Stimulated activated naive CD4-positive, alpha-beta T cell treated with Interleukin-2 at 50 U/mL for 16 hours (primary cell): ENCODE measurements around the gene AOC1.
A peak's percentile ranks its signal among the peaks of the same experiment; 100 is the strongest.

ENCODE experiments used
- DNase-seq: peaks from one replicate; lab custom pipeline; 2025; lab: John Stamatoyannopoulos, UW

The AOC1 gene

DNA sequence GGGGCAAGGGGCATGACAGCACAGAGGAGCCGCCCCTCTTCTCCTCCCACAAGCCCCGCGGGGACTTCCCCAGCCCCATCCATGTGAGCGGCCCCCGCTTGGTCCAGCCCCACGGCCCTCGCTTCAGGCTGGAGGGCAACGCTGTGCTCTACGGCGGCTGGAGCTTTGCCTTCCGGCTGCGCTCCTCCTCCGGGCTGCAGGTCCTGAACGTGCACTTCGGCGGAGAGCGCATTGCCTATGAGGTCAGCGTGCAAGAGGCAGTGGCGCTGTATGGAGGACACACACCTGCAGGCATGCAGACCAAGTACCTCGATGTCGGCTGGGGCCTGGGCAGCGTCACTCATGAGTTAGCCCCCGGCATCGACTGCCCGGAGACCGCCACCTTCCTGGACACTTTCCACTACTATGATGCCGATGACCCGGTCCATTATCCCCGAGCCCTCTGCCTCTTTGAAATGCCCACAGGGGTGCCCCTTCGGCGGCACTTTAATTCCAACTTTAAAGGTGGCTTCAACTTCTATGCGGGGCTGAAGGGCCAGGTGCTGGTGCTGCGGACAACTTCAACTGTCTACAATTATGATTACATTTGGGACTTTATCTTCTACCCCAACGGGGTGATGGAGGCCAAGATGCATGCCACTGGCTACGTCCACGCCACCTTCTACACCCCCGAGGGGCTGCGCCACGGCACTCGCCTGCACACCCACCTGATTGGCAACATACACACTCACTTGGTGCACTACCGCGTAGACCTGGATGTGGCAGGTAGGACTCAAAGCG lies 5.1 kb downstream of the AOC1 start:
- DNase-seq: no peak

DNA sequence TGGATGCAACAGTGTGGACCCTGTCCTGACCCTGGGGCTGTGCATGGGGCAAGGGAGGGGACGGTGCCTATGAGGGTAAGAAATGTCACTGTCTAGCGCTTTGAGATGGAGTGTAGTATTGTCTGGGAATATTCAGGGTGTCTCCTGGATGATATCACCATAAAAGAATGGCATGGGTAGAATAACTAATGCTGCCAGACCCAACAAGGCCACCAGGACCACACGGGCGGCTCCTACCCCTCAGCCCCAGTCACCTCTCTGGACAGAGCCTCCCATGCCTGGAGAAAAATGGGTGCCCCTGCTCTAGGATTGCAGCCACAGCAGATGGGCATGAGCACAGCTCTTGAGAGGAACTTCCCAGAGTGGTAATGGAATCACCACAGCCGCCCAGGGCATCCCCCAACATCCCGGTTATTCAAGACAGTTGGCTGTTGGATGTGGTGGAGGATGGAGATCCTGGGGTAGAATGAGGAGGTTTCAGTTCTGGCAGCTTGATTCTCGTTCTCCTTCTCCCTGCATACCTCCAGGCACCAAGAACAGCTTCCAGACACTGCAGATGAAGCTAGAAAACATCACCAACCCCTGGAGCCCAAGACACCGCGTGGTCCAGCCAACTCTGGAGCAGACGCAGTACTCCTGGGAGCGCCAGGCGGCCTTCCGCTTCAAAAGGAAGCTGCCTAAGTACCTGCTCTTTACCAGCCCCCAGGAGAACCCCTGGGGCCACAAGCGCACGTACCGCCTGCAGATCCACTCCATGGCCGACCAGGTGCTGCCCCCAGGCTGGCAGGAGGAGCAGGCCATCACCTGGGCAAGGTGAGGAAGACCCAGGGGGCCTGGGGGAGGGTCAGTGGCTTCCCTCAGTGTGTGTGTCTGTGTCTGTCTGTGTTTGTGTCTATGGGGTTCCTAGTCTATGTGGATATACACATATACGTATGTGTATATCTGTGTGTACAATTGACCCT lies 6.2 kb downstream of the AOC1 start:
- no peak for DNase-seq

DNA sequence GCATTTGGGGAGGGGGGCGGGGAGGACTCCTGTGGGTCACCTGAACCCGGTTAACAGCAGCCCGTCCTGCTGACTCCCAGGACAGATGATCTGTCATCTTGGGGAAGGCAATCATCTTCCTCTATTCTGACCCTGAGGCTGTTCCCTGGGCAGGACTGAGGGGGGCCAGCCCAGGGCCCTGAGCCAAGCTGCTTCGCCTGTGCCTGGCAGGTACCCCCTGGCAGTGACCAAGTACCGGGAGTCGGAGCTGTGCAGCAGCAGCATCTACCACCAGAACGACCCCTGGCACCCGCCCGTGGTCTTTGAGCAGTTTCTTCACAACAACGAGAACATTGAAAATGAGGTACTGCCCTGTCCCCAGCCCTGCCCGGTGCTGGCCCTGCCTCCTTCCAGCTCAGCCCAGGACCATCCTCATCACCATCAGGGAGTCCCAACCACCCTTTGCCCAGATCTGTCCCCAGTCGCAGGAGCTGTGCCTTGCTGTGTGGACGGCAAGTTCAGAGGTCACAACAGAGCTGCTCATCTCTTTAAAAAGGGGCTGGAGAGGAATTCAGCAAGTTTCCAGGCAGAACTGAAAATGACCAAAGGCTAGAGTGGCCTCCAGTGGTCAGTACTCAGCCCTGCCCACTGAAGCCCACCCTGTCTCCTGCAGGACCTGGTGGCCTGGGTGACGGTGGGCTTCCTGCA lies 8.1 kb downstream of the AOC1 start:
- no peak for DNase-seq

DNA sequence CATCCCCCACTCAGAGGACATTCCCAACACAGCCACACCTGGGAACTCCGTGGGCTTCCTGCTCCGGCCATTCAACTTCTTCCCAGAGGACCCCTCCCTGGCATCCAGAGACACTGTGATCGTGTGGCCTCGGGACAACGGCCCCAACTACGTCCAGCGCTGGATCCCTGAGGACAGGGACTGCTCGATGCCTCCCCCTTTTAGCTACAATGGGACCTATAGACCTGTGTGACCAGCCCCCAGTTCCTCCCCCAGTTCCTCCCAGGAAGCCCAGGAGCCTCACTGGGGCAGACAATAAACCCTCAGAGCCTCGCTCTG lies 8.6 kb downstream of the AOC1 start:
- no peak for DNase-seq

DNA sequence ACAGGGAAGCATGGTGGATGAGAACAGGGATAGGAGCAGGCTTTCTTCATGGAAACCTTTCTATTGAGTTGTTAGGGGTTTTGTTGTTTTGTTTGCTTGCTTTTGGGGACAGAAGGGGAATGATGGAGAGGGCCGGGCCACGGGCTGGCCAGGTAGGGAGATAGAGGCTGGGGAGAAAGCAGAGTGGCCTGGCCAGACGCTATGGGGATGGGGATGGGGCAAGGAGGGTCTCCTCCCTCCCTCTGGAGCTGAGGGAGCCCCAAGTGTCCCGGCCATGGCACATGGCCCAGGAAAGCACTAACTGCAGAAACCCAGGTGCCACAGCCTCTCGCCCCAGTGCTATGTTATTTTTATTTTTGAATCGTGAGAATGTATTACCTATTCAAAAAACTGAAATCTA lies 10.0 kb downstream of the AOC1 start:
- no peak for DNase-seq

DNA sequence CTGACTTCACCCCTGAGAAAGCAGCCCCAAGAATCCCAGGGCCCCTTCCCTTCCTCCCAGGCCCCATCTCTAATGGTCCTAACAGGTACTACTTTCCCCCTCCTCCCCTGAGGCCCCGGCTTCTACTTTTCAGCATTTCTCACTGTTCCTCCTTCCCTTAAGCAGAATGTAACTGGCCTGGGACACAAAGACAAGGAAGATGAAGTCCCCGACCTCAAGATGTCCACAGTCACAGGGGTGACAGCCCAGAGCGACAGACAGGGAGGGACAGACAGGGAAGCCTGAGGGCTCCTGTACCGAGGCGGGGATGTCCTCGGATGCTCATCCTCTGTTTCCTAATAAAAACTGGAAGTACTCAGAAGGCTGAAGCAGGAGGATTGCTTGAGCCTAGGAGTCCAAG lies 11.6 kb downstream of the AOC1 start:
- DNase-seq: no peak

DNA sequence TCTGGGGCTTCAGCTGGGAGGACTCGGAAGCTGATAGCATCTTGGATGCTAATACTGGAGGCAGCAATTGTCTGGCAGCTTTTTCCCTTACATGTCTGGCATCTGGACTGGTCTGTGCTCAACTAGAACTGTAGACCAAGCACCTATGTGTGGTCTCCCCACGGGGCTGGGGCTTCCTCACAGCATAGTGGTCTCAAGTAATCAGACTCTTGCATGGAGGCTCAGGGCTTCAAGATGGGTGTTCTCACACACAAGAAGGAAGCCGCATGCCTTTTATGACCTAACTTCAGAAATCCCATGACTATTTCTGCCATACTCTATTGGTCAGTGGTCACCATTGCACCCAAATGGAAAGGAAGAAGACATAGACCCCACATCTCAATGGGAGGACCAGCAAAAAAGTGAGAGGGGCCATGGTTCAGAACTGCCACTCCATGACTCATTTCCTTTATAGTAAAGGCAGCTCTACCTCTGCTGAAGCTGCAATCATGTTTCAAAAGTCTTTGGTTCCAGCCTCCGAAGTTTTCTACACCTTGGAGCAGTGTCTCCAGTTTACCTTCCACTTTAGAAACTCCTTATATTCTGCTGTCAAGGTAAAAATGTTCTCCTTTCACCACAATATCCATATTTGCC lies 14.7 kb downstream of the AOC1 start:
- DNase-seq: no peak

DNA sequence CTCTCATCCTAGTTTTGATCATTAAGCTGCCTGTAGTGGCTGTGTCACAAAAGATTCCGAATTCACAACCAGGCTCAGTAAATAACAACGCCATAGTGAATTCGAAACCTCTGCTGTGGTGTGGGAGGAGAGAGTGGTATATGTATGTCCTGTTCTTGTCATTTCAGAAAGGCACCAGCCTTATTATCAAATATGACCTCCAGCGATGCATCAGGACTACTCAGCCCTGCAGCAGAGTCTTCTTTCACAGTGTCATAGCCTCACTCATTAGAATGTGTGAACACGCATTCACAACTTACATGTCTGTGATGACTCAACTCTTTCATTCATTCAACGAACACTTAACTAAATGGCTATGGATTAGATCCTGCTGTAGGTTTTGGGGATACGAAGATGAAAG lies 15.3 kb downstream of the AOC1 start:
- no peak for DNase-seq

DNA sequence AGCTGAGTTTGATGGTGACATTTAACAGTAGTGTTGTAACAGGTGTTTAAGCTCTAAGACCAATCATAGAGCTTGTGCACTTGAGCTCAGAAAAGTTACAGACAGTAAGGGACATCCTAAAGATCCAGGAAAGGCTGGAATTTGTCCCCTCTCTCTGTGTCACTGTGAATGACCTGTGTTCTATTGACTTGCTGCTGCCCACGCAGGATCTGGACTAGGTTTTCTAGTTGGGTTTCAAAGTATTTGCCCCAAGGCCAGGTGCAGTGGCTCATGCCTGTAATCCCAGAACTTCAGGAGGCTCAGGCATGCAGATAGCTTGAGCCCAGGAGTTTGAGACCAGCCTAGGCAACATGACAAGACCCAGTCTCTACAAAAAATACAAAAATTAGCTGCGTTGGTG lies 17.1 kb downstream of the AOC1 start:
- no peak for DNase-seq

DNA sequence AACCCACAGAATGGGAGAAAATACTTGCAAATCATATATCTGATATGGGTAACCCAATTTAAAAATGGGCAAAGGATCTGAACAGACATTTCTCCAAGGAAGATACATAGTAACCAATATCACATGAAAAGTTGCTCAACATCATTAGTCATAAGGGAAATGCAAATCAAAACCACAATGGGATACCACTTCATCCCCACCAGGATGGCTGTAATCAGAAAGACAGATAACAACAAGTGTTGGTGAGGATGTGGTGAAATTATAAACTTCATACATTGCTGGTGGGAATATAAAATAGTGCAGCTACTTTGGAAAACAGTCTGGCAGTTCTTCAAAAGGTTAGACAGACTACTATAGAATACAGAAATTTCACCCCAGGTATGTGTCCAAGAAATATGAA lies 19.3 kb downstream of the AOC1 start:
- no peak for DNase-seq

DNA sequence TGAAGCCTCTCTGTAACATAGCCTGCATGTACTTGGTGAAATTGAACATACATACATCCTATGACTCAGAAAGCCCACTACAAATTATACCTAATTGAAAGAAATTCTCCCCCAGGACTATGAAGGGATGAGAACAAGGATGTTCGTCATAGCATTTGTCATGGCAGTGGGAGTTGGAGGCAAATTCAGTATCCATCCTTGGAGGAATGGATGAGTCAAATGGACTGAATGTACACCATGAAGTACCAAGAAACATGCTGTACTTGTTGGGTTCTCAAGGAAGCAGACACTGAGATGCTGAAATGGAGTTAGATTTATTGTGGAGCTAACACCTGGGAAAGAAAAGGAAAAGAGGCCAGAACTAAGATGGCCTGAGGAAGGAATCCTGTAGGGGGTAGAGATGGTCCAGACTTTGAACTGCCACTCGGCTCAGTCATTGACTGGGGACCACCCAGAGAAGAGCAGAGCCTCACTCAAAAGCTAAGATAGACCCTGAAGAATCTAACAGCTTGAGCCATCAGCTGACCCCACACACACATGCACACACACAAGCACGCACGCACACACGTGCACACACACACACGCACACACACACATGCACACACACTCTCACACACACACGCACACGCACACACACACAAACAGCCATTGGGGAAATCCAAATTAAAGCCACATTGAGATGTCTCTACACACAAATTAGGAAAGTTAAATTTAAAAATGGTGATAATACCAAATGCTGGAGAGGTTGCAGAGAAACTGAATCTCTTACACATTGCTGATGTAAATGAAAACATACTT lies 22.3 kb downstream of the AOC1 start:
- DNase-seq: no peak

DNA sequence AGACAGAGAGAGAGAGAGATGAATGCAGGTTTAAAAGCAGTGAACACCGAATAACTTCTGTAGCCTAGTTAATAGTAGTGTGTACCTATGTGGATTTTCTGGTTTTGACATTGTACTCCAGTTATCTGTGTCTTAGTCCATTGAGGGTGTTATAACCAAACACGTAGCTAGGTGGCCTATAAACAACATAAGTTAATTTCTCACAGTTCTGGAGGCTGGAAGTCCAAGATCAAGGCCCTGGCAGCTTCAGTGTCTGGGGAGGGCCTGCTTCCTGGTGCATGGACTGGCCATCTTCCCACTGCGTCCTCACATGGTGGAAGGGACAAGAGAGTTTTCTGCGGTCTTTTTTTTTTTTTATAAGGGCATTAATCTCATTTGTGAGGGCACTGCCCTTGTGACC lies 23.5 kb downstream of the AOC1 start:
- DNase-seq: no peak

DNA sequence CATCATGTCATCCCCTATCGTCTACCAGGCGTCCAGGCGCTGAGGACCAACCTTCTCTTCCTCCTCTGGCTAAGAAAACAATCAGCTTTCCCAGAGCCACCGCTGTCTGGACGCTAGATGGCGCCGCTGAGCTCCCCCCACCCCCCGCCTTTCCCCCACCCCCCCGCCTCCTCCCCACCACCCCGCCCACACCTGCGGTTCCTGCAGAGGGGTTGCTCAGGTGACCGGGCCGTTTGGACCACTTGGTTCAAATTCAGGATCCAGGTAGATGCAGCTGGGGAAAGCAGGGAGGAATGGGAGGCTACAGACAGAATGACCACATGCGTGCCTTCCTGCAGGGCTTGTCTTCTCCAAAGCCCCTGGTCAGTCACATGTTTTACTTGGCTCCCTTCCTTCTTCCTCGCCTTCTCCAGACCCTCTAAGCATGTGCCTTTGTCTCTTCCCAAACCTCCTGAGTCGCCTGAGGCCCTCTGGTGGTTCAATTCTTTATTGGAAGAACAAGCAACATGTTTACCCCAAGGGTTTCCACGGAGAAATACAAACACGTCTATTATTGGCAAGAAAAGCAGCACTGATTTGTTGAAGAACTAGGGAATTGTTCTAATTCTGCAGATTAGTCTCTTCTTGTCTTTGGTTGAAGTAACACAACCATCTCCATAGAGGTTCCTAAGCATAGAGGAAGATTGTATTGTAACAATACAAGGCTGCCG lies 24.7 kb downstream of the AOC1 start:
- peak; percentile 40 for DNase-seq

DNA sequence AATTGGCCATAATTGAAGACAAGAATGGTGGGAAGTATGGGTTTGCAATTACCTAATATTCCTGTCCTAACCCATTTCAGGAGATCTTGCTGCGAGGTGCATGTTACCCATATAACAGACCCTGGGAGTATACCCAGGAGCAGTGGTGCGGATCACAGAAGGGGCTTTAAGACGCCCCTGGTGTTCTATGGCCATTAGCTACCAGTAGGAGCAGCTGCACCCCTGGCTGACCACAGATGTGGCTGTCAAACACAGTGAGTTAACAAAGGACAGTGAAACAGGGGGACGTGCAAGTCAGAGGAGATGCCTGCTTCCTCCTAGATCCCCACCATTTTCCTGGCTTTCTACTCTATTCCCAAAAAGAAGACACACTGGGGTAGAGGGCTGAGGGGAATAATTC lies 25.2 kb downstream of the AOC1 start:
- no peak for DNase-seq

DNA sequence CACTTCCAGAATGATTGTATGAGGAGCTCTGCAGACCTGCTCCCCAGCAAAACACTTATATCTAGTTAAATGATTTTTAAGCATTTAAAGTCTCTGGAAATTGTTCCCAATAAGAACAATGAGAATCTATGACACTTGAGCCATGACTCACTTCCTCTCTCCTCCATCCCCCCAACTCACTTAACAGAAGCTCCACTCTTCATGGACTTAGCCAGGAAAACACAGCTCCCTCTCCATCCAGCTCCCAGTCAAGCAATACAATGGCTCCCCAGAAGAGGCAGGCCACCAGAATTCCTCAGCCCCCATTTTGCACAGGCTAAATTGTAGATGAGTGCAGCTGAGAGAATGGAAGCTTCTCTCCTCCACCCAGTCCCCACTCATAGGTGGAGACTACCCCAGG lies 27.0 kb downstream of the AOC1 start:
- no peak for DNase-seq

DNA sequence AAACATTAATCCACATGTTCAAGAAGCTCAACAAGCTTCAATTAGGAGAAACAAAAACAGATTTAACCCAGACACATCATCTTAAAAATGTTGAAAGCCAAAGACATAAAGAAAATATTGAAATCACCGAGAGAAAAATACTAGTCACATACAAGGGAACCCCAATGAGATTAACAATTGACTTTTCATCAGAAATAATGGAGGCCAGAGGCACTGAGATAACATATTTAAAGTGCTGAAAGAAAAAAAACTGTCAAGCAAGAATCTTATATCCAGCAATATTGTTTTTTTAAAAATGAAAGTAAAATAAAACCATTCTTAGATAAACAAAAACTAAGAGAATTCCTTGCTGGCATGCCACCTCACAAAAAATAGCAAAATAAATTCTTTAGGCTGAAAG lies 28.9 kb downstream of the AOC1 start:
- DNase-seq: no peak

DNA sequence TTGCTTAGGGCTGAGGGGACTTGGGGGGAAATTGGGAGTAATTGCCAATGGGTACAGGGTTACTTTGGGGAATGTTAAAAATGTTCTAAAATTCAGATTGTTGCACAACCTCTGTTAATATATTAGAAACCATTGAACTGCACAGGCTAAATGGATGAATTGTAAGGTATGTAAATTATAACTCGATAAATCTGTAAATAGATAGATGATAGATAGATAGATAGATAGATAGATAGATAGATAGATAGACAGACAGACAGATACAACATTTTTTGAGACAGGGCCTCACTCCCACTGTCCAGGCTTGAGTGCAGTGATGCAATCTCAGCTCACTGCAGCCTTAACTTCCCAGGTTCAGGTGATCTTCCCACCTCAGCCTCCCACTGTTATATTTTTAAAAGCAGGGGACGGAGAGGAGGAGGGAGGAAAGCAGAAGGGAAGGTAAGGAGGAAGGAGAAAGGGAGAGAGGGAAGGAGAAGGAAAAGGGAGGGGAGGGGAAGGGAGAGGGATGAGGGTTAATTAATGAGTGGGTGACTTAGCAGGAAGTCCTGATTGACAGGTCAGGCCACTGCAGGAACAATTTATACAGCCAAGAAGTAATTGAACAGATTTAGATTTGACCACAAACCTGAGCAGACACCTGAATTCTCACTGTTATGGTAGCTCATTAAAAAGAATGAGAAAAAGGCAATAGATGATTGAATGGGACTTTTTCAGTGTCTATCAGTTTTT lies 38.7 kb downstream of the AOC1 start:
- DNase-seq: no peak

DNA sequence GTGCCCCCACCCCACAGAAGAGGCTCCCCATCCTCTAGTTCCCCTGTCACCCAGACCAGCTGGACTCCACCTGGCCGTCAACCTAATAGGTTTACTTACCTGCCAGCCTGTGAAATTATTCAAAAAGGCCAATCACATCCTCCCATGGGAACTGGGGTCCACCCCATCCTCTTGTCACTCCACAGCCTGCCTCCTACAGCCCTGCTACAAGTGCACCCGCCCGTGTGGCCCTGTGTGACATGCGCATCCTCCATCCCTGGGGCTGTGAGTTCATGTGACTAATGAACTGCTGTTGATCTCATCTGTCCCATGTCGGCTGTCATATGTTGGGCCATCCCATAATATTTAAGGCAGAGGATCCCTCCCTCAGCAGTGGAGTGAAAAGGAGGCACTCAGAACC lies 39.4 kb downstream of the AOC1 start:
- no peak for DNase-seq

DNA sequence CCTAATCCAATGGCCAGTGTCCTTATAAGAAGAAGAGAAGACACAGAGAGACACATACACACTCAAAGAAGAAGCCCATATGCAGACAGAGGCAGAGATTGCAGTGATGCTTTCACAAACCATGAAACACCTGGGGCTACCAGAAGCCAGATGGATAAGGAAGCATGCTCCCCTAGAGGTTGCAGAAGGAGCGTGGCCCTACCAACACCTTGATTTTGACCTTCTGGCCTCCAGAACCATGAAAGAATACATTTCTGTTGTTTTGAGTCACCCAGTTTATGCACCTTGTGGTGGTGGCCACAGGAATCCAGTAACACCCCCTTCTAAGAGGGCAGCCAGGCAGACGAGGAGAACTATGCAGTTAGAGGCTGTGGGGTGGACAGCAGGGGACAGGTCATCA lies 43.5 kb downstream of the AOC1 start:
- no peak for DNase-seq

DNA sequence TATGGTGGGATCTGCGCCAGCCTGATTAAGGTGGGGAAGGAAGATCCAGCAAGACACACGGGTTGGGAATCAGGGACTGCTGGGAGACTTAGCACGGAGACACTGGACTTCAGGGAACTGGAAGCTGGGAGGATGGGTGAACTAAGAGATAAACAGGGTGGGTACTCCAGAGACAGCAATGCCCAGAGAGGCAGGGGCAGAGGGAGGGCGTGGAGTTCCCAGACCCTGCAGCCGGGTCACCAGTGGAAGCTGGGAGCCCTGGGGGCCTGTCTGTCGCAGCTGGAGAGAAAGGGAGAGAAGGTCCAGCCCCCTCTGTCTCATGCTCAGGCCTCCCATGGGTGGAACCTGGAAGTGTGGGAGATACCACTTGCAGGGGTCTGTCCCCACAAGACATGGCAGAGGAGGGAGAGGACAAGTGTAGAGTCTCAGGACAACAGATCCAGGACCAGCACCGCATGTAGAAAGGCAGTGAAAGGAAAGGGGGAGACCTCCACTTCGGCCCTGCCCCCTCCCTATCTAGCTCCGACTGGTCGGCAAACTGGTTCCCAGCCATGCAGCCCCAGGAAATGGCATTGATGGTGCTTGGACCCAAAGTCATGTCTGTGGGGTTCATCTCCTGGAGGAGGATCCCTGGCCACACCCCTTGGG lies 44.4 kb downstream of the AOC1 start:
- DNase-seq: no peak
